Measurements from ENCODE around the gene LRRC45. TPM values are rescaled to one million over a fixed set of nuclear protein-coding genes. Genes with fewer than 3 reads are reported as not detected.

LRRC45 gene
- total and polyA plus RNA-seq, 4 donors, result 8.2 to 26.4 (median 19.5) TPM

GRCh38 chr17:82070611-82071010, 47.5 kb downstream of the LRRC45 start:
- H3K9me3 ChIP-seq (ENCODE audit: control insufficient read depth, insufficient read depth, low read length), result no peaks in the 10 kb centered on the region
- no peak overlapping the region for H3K27ac ChIP-seq (ENCODE audit: low read depth, low read length)
- peaks cover 9% of the 10 kb centered on the region for H3K4me1 ChIP-seq (ENCODE audit: control insufficient read depth, insufficient read depth, low read length)
- H3K36me3 ChIP-seq (ENCODE audit: control insufficient read depth, insufficient read depth, low read length), result no peaks in the 10 kb centered on the region
- H3K27me3 ChIP-seq (ENCODE audit: control insufficient read depth, insufficient read depth, low read length), result no peaks in the 10 kb centered on the region
- DNase-seq (ENCODE audit: low read depth in 4 of 6, low spot score in 6 of 6), result no peak
- H3K4me3 ChIP-seq (ENCODE audit: low read depth, low read length), result no peak overlapping the region

- Histone ChIP-seq H3K27ac (ENCODE audit: low read depth, low read length) (no peak overlapping the region), H3K4me3 (ENCODE audit: low read depth, low read length) (no peak overlapping the region), H3K9me3 (ENCODE audit: control insufficient read depth, insufficient read depth, low read length) (no peaks in the 10 kb centered on the region), H3K36me3 (ENCODE audit: control insufficient read depth, insufficient read depth, low read length) (peaks cover 10% of the 10 kb centered on the region), H3K27me3 (ENCODE audit: control insufficient read depth, insufficient read depth, low read length) (no peaks in the 10 kb centered on the region), H3K4me1 (ENCODE audit: control insufficient read depth, insufficient read depth, low read length) (peaks cover 7% of the 10 kb centered on the region)
- no peak for DNase-seq (ENCODE audit: low read depth in 4 of 6, low spot score in 6 of 6)
- 83% methylated on average over 2 of the region's 6 CpGs for WGBS (ENCODE audit: insufficient coverage)
Observed at GRCh38 chr17:82072827-82073226, 49.7 kb downstream of the LRRC45 start.

- WGBS (ENCODE audit: insufficient coverage), result 89% methylated on average over 2 of the region's 9 CpGs
- H3K4me1 ChIP-seq (ENCODE audit: control insufficient read depth, insufficient read depth, low read length), result peaks cover 11% of the 10 kb centered on the region
- H3K27me3 ChIP-seq (ENCODE audit: control insufficient read depth, insufficient read depth, low read length), result no peaks in the 10 kb centered on the region
- peaks cover 16% of the 10 kb centered on the region for H3K36me3 ChIP-seq (ENCODE audit: control insufficient read depth, insufficient read depth, low read length)
- no peak overlapping the region for H3K27ac ChIP-seq (ENCODE audit: low read depth, low read length)
- H3K4me3 ChIP-seq (ENCODE audit: low read depth, low read length), result no peak overlapping the region
- DNase-seq (ENCODE audit: low read depth in 4 of 6, low spot score in 6 of 6), result no peak
- no peaks in the 10 kb centered on the region for H3K9me3 ChIP-seq (ENCODE audit: control insufficient read depth, insufficient read depth, low read length)
Observed at GRCh38 chr17:82073446-82073845, 50.3 kb downstream of the LRRC45 start.

DNA sequence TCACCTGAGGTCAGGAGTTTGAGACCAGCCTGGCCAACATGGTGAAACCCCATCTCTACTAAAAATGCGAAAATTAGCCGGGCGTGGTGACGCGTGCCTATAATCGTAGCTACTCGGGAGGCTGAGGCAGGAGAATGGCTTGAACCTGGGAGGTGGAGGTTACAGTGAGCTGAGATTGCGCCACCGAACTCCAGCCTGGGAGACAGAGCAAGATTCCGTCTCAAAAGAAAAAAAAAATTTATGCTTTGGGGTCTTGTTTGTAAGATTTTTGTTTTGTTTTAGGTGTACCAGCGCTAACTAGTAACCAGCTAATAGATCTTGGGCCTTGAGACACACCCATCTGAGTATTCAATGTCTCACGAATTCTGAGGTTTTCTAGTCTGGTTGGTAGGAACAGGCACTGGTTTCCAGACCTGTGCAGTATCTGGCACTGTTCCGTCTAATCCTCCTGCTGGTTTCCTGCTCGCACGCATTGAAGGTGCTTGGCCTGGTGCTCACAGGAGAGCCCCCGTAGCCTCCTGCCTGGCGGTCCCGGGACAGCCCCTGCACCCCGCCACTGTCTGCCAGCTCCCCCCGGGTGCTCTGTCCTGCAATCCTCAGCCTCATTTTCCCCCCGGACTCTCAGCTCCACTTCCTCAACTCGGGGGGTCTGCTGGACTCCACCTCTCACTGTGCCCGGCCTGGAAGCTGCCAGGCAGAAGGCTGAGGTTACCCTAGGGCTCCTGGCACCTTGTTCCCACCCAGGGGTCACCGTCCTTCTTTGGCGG, 53.1 kb downstream of the LRRC45 start:
- no peak overlapping the region for H3K4me3 ChIP-seq (ENCODE audit: low read depth, low read length)
- WGBS (ENCODE audit: insufficient coverage), result 85% methylated on average over 19 of the region's 25 CpGs
- no peak overlapping the region for H3K27ac ChIP-seq (ENCODE audit: low read depth, low read length)
- H3K9me3 ChIP-seq (ENCODE audit: control insufficient read depth, insufficient read depth, low read length), result no peaks in the 10 kb centered on the region
- peaks cover 11% of the 10 kb centered on the region for H3K4me1 ChIP-seq (ENCODE audit: control insufficient read depth, insufficient read depth, low read length)
- peaks cover 43% of the 10 kb centered on the region for H3K36me3 ChIP-seq (ENCODE audit: control insufficient read depth, insufficient read depth, low read length)
- no peaks in the 10 kb centered on the region for H3K27me3 ChIP-seq (ENCODE audit: control insufficient read depth, insufficient read depth, low read length)
- DNase-seq (ENCODE audit: low read depth in 4 of 6, low spot score in 6 of 6), result no peak

DNA sequence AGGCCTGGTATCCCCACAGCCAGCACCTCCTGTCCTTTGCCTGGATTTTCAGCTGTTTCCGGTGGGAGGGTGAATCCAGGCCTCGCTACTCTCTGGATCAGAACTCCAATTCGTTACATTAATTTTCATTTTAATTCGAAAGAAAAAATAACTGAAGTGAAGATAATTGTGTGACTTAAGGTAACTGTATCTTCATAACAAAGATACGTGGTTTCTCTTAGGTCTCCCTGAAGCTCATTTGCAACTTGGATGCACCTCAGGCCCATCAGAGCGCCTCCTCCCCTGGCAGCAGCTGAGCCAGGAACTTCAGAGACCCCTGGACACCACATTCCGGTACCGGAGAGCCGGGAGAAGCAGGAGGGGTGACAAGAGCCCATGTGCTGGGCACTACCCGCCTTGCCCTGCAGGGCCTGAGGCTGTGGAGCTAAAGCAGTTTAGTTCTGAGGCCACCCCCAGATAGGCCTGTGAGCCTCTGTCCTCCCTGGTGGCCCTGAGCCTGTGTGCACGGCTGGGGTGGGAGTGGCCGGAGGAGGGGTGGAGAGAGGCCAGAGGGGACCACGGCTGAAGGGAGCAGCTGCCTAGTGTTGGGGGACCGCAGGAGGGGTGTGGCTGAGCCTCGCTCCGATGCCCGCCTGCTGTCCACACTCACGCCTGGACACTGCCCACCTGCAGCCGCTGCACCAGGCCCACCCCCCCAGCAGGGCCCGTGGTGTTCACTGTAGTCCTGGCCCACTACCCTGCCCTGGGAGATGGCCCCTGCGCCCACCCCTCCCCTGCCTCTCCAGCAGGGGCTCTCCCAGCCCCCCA, 53.9 kb downstream of the LRRC45 start:
- H3K27me3 ChIP-seq (ENCODE audit: control insufficient read depth, insufficient read depth, low read length), result no peaks in the 10 kb centered on the region
- H3K36me3 ChIP-seq (ENCODE audit: control insufficient read depth, insufficient read depth, low read length), result peaks cover 51% of the 10 kb centered on the region
- H3K27ac ChIP-seq (ENCODE audit: low read depth, low read length), result no peak overlapping the region
- no peaks in the 10 kb centered on the region for H3K9me3 ChIP-seq (ENCODE audit: control insufficient read depth, insufficient read depth, low read length)
- DNase-seq (ENCODE audit: low read depth in 4 of 6, low spot score in 6 of 6), result no peak
- WGBS (ENCODE audit: insufficient coverage), result 61% methylated on average over 12 of the region's 21 CpGs
- H3K4me1 ChIP-seq (ENCODE audit: control insufficient read depth, insufficient read depth, low read length), result peaks cover 11% of the 10 kb centered on the region
- H3K4me3 ChIP-seq (ENCODE audit: low read depth, low read length), result no peak overlapping the region

DNA sequence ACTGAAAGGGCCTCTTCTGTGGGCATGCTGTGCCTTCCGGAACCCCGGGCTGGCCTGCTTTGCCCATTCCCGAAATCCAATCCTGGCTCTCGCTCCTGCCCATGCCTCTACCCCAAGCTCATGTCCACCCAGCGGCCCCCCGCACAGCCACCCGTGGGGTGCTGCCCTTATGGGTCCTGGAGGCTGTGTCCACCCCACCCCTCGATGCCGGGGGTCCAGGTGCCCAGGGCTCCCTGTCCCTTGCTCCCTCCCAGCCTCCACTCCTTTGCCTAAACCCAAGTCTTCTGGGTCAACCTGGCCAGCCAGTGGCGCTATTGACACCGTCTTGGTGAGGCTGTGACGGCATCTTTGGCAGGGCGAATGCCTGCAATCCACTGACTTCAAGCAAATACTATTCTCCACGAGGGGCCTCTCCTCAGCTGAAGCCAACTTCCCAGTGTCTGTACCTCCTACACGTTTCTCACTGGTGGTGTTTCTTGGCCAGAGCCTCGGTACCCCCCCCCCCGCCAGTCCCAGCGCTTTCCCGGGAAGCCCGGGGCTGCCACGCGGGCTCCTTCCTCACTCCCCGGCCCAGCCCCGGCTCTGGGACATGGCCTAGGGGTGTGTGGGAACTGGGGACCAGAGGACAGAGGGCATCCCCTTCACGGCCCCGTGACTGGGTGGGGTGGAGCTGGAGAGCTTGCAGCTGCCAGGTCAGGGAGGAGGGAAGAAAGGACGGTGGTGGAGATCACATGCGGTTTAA, 54.7 kb downstream of the LRRC45 start:
- WGBS (ENCODE audit: insufficient coverage), result 63% methylated on average over 19 of the region's 28 CpGs

GRCh38 chr17:82078433-82078832, 55.3 kb downstream of the LRRC45 start:
- WGBS (ENCODE audit: insufficient coverage), result 88% methylated on average over 17 of the region's 18 CpGs
- Histone ChIP-seq H3K27ac (ENCODE audit: low read depth, low read length) (no peak overlapping the region), H3K36me3 (ENCODE audit: control insufficient read depth, insufficient read depth, low read length) (peaks cover 66% of the 10 kb centered on the region), H3K4me3 (ENCODE audit: low read depth, low read length) (no peak overlapping the region), H3K9me3 (ENCODE audit: control insufficient read depth, insufficient read depth, low read length) (no peaks in the 10 kb centered on the region), H3K27me3 (ENCODE audit: control insufficient read depth, insufficient read depth, low read length) (no peaks in the 10 kb centered on the region), H3K4me1 (ENCODE audit: control insufficient read depth, insufficient read depth, low read length) (peaks cover 11% of the 10 kb centered on the region)
- DNase-seq (ENCODE audit: low read depth in 4 of 6, low spot score in 6 of 6), result no peak

More for the DNA sequence above, 54.7 kb downstream of the LRRC45 start:
- H3K4me3 ChIP-seq (ENCODE audit: low read depth, low read length), result no peak overlapping the region
- H3K36me3 ChIP-seq (ENCODE audit: control insufficient read depth, insufficient read depth, low read length), result peaks cover 59% of the 10 kb centered on the region
- no peaks in the 10 kb centered on the region for H3K27me3 ChIP-seq (ENCODE audit: control insufficient read depth, insufficient read depth, low read length)
- peak in 1 of 6 donors; percentile 35 for DNase-seq (ENCODE audit: low read depth in 4 of 6, low spot score in 6 of 6)
- H3K4me1 ChIP-seq (ENCODE audit: control insufficient read depth, insufficient read depth, low read length), result peaks cover 11% of the 10 kb centered on the region
- H3K9me3 ChIP-seq (ENCODE audit: control insufficient read depth, insufficient read depth, low read length), result no peaks in the 10 kb centered on the region
- H3K27ac ChIP-seq (ENCODE audit: low read depth, low read length), result no peak overlapping the region

DNA sequence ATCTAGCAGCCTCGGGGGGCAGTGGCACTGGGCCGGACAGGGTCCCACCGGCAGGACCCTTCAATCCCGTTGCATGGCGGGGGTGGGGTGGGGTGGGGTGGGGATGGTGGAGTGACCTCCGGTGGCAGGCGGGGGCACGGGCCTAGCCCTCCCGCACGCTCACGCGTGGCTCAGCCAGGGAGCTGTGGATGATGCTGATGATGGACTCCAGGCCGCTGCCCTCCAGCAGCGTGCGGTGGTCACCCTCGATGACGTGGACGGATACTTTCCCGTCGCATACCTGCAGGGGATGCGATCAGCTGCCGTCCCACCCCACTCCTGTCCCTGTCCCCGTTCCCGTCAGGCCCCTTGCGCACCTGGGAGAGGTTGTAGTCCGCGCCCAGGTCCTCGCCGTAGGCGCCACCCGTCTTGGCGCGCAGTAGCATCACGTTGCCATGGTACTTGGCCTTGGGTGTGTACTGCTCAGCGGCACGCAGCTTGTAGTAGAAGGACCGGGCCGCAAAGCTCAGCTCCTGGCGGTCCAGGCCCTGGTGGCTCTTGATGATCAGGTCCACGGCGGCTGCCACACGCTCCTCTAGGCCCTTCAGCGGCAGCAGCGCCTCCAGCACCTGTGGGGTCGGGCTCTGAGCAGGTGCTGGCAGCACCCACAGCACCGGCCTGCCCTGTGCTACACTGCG, 56.0 kb downstream of the LRRC45 start:
- Histone ChIP-seq H3K27ac (ENCODE audit: low read depth, low read length) (no peak overlapping the region), H3K27me3 (ENCODE audit: control insufficient read depth, insufficient read depth, low read length) (no peaks in the 10 kb centered on the region), H3K9me3 (ENCODE audit: control insufficient read depth, insufficient read depth, low read length) (no peaks in the 10 kb centered on the region), H3K4me1 (ENCODE audit: control insufficient read depth, insufficient read depth, low read length) (peaks cover 11% of the 10 kb centered on the region), H3K36me3 (ENCODE audit: control insufficient read depth, insufficient read depth, low read length) (peaks cover 73% of the 10 kb centered on the region), H3K4me3 (ENCODE audit: low read depth, low read length) (no peak overlapping the region)
- 94% methylated on average over 40 of the region's 47 CpGs for WGBS (ENCODE audit: insufficient coverage)
- no peak for DNase-seq (ENCODE audit: low read depth in 4 of 6, low spot score in 6 of 6)

GRCh38 chr17:82080048-82080788, 57.1 kb downstream of the LRRC45 start:
- no peak overlapping the region for H3K27ac ChIP-seq (ENCODE audit: low read depth, low read length)
- DNase-seq (ENCODE audit: low read depth in 4 of 6, low spot score in 6 of 6), result no peak
- H3K4me1 ChIP-seq (ENCODE audit: control insufficient read depth, insufficient read depth, low read length), result peaks cover 11% of the 10 kb centered on the region
- peaks cover 84% of the 10 kb centered on the region for H3K36me3 ChIP-seq (ENCODE audit: control insufficient read depth, insufficient read depth, low read length)
- H3K4me3 ChIP-seq (ENCODE audit: low read depth, low read length), result no peak overlapping the region
- no peaks in the 10 kb centered on the region for H3K9me3 ChIP-seq (ENCODE audit: control insufficient read depth, insufficient read depth, low read length)
- no peaks in the 10 kb centered on the region for H3K27me3 ChIP-seq (ENCODE audit: control insufficient read depth, insufficient read depth, low read length)
- WGBS (ENCODE audit: insufficient coverage), result 92% methylated on average over 36 of the region's 36 CpGs
